ENCODE data around the gene ABRAXAS1.
"Not testable (repeated sequence)": the region's sequence is repeated elsewhere in the genome, so short reads cannot be mapped to it uniquely, and the experiment has no call there.

Gene ABRAXAS1

DNA sequence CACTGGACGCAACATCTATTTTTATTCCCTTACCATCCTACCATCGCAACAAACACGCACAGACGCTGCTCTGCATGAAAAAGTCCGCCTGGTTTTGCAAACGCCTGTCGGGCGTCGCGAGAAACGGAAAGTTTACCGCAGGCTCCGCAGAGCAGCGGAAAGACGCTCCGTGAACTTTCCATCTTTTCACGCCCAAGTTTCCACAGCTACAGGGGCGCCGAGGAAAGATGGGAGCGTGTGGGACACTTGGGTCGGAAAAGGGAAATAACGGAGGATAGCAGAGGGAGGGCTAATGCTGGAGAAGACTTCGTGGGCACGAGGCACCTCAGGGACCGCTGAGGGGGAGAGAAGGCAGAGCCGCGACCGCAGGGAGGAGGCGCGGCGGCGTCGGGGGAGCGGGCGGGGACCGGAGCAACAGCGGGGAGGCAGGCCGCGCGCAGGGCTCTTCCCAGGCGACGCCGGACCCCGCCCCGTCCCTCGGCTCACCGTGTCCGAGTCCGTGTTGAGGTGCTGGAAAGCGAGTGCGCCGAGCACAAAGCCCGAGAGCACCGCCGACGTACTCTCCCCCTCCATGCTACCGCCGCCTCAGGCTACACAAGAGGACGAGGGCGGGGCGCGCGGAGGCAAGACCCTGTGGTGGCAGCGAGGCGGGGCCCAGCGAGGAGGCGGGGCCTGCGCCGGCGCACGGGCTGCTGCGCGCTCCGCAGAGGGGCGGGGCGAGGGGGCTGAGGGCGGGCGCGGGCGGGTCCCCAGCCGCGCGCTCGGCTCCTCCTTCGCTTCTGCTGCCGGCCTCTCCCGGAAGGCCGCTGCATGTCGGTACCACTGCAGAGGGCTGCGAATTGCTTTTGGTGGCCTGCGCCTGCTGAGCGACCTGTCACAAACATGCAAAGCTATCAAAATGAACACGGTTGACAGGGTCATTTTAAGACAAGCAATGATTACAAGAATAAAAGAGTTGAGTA is at the start of gene ABRAXAS1:
ABRAXAS1 (minus strand) TSS at position 601 of the 962 bp plus-strand sequence; CDS start at position 573, 28 bp downstream.
- peak; percentile 93 for DNase-seq

- no peak for DNase-seq
Measured at GRCh38 chr4:83527671-83528070, 42.8 kb upstream of the ABRAXAS1 start.

DNA sequence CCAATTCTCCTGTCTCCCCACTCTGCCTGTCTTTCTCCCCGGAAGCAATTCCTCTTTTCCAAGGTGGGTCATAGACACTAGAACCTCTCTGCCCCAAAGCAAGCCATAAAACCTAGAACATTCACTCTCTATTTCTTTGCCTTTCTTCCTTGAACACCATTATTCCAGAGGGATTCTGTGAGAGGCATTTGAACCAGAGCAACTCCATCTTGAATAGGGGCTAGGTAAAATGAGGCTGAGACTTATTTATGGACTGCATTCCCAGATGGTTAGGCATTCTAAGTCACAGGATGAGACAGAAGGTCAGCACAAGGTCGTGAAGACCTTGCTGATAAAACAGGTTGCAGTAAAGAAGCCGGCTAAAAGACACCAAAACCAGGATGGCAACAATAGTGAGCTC is 37.3 kb upstream of the ABRAXAS1 start:
- DNase-seq: no peak

GRCh38 chr4:83516042-83516772 is 31.3 kb upstream of the ABRAXAS1 start:
- DNase-seq: no peak

- peak; percentile 18 for DNase-seq
Measured at GRCh38 chr4:83510442-83510841, 25.5 kb upstream of the ABRAXAS1 start.

GRCh38 chr4:83509156-83509585 is 24.3 kb upstream of the ABRAXAS1 start:
- DNase-seq: peak; percentile 80

- no peak for DNase-seq
Measured at GRCh38 chr4:83504996-83505395, 20.1 kb upstream of the ABRAXAS1 start.

- DNase-seq: no peak
Measured at GRCh38 chr4:83504503-83504902, 19.6 kb upstream of the ABRAXAS1 start.

GRCh38 chr4:83503974-83504373 is 19.1 kb upstream of the ABRAXAS1 start:
- DNase-seq: no peak

GRCh38 chr4:83501671-83502070 is 16.8 kb upstream of the ABRAXAS1 start:
- not testable (repeated sequence) for DNase-seq

DNA sequence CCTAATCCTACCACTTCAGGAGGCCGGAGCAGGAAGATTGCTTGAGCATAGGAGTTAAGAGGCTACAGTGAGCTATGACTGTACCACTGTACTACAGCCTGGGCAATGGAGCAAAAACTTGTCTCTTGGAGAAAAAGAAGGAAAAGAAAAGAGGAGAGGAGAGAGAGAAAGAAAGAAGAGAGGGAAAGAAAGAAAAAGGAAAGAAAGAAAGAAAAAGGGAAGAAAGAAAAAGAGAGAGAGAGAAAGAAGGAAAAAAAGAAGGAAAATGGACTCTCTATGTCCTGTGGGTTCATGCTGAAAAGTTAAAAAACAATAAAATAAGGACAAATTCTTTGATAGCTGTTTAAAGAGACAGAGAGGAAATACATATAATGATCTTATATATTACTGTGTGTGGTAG is 13.3 kb upstream of the ABRAXAS1 start:
- no peak for DNase-seq

GRCh38 chr4:83496085-83496917 is 11.4 kb upstream of the ABRAXAS1 start:
- DNase-seq: not testable (repeated sequence)

DNA sequence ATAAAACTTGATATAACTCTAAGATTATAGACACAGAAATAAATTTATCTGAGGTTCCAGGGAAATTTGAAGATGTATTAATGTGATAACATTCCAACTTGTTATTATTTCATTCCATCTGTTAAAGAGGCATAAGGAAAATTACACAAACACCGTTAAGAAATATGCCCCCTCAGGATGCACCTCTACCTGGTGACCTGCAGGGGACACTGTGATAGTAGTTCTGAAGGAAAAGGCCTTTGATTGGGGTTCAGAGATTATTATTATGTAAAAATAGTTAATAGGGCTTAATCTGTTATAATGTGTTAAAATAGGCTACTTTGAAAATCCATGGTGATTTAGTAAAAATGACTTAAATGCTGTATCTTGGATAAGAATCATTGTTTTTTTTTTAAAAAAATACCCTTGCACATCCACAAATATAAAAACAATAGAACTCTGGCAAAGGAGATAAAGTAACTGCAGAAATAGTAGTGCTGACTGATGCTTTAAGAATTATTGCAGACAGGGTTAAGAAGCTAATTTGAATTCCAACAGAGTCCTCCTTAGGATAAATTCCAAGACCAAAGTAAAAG is 6.1 kb upstream of the ABRAXAS1 start:
- peak; percentile 37 for DNase-seq

GRCh38 chr4:83489711-83490326 is 4.9 kb upstream of the ABRAXAS1 start:
- DNase-seq: no peak

DNA sequence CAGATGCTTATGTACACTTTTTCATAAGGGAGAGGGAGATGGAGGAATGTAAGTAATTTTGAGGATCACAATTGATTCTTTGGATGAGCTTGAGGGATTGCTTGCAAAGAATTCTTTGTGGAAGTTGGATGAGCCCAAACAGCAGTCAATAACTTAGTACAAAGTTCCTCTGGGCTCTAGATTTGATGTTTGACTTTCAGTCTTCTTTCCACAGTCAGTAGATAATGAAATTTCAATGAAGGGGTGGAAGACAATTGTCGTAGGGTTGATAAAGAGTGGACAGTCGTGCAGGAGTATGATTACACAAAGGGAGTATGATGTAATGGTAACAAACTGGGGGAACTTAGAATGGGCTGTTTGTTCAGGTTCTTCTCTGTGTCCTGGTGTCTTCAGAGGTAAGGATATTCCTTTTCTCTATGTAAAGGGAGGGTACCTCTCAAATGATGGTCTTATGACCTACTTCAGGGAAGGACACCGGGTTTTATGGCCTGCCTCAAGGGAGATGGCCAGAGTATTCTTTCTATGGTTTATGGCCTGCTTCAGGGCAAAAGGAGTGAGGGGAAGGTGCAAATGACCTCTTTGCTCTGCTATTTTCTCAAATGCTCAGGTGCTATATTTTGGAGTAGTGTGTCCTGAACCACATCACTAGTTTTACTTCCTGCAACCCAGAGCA is 1.7 kb upstream of the ABRAXAS1 start:
- DNase-seq: no peak

GRCh38 chr4:83473966-83474365 is 10.9 kb downstream of the ABRAXAS1 start:
- DNase-seq: no peak

DNA sequence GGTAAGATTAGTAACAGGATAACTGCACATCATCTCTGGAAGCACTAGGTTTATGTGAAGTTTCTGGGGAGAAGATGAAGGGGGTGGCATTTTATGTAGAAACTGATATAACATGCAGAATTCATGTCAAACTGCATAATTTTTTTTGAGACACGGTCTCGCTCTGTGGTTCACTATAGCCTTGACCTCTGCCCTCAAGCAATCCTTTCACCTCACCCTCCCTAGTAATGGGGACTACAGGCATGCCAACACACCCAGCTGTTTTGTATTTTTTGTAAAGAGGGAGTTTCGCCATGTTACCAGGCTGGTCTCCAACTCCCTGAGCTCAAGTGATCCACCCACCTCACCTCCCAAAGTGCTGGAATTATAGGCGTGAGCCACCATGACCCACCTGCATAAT is 11.5 kb downstream of the ABRAXAS1 start:
- DNase-seq: no peak

GRCh38 chr4:83456184-83456501 is 28.8 kb downstream of the ABRAXAS1 start:
- DNase-seq: no peak

DNA sequence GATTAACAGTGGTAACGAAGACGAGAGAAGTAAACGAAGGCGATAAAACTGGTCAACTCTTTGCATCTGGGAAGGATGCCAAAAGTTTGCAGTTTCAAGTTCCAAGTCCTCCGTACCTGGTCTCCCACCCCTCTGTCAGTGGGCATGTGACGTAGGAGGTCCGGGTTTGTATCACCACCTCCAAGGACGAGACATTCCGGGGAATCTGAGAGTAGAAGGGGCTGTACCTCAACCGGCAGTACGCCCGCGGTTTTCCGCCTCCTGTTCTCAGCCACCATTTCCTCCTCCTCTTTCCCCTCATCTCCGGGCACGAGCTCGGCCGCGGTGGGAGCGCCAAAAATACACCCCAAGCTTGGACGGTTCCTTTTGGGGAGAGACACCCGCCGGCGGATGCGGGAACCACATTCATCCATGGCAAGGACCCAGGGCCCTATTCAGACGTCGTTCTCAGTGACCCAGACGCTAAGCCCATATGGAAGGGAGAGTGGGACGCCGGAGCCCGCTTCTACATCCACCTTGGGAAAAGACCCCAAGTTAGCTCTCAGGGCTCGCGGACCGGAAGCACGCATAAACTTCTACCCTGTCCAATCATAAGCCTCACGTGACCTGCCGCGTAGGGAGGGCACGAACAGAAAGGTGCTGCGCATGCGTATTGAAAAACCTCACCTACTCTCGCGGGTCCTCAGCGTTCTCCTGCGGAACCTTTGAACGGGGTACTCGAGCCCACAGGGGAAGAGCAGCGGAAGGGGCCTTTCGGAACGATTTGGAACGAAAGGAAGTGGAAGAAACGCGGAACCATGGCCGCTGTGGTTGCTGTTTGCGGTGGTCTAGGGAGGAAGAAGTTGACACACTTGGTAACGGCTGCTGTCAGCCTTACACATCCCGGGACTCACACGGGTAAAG is 29.4 kb downstream of the ABRAXAS1 start, which contains the start of the genes HELQ and MRPS18C:
HELQ (minus strand) TSS at position 543 of the 903 bp plus-strand sequence; CDS start at position 413, 130 bp downstream.
MRPS18C (plus strand) TSS at position 778 of the 903 bp plus-strand sequence; CDS start at position 798, 20 bp downstream.
- peak; percentile 98 for DNase-seq

DNA sequence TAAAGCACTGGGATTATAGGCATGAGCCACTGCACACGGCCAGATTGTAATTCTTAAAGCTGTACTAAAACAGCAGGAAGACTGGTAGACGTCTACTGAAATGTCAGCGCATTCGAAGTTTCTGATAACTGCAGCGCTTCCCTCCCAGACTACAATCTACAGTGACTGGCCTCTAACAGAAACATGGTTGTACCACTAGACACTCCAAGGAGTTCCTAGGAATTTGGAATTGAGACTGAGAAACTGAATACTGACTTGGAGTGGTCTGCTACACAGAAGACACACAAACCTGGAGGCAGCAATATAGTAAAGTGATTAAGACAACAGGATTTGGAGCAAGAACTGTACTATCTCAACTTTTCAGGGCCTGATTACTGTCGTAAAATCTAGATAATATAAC is 30.2 kb downstream of the ABRAXAS1 start:
- no peak for DNase-seq
